ENCODE data around the gene RNF111.

RNF111 gene

DNA sequence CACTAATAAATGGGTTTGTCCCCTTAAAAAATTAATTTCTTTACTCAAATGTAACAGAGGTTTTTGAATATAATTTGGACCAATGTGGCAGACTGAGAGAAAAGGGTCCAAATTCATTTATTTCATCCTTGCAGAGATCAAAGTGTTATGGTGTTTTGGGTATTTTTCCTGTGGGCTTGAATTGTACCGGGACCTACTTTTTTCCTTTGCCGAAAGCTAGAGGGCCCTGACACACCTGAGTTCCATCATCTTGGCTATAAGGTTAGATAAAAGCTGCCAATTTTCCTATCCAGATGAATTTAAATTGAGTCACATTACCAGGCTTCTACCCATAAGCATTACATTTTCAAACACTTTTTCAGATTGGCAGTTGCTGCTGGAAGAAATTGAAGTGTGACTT lies 118.4 kb downstream of the RNF111 start:
- Histone ChIP-seq H3K27ac (peak overlapping the region; percentile 75; the same call in 1 of the 2 replicates), H3K79me2 (ENCODE audit: insufficient read depth, low read depth) (peaks cover 25% of the 10 kb centered on the region)
- TF ChIP-seq, protein P1, sequence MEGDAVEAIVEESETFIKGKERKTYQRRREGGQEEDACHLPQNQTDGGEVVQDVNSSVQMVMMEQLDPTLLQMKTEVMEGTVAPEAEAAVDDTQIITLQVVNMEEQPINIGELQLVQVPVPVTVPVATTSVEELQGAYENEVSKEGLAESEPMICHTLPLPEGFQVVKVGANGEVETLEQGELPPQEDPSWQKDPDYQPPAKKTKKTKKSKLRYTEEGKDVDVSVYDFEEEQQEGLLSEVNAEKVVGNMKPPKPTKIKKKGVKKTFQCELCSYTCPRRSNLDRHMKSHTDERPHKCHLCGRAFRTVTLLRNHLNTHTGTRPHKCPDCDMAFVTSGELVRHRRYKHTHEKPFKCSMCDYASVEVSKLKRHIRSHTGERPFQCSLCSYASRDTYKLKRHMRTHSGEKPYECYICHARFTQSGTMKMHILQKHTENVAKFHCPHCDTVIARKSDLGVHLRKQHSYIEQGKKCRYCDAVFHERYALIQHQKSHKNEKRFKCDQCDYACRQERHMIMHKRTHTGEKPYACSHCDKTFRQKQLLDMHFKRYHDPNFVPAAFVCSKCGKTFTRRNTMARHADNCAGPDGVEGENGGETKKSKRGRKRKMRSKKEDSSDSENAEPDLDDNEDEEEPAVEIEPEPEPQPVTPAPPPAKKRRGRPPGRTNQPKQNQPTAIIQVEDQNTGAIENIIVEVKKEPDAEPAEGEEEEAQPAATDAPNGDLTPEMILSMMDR (conservative IDR thresholded peaks at IDR 0.05; ENCODE audit: low read depth, low read length), result no peak

GRCh38 chr15:59111251-59111650 lies 123.8 kb downstream of the RNF111 start:
- Histone ChIP-seq H3K27ac (no peak overlapping the region), H4K20me1 (ENCODE audit: insufficient read depth) (no peaks in the 10 kb centered on the region), H3K27me3 (ENCODE audit: insufficient read depth, low read depth) (no peaks in the 10 kb centered on the region), H3K36me3 (ENCODE audit: insufficient read depth) (peaks cover 3% of the 10 kb centered on the region; the same call in 1 of the 2 replicates), H2AFZ (ENCODE audit: low read depth) (no peak overlapping the region), H3K4me1 (ENCODE audit: low read depth, poor library complexity, severe bottlenecking) (peaks cover 9% of the 10 kb centered on the region), H3K4me2 (no peak overlapping the region), H3K9ac (no peak overlapping the region), H3K4me3 (IDR thresholded peaks at IDR 0.05; ENCODE audit: insufficient read depth, low read depth, low read length) (no peak overlapping the region), H3K79me2 (ENCODE audit: insufficient read depth, low read depth) (peaks cover 14% of the 10 kb centered on the region; the same call in 1 of the 2 replicates)
- TF ChIP-seq, protein P1 (conservative IDR thresholded peaks at IDR 0.05; ENCODE audit: low read depth, low read length), result no peak

More for the DNA sequence above, 118.4 kb downstream of the RNF111 start:
- Histone ChIP-seq H3K4me2 (peak overlapping the region; percentile 84), H4K20me1 (ENCODE audit: insufficient read depth) (no peaks in the 10 kb centered on the region), H3K36me3 (ENCODE audit: insufficient read depth) (no peaks in the 10 kb centered on the region), H3K4me3 (IDR thresholded peaks at IDR 0.05; ENCODE audit: insufficient read depth, low read depth, low read length) (no peak overlapping the region), H3K9ac (peak overlapping the region; percentile 85), H3K4me1 (ENCODE audit: low read depth, poor library complexity, severe bottlenecking) (peaks cover 18% of the 10 kb centered on the region), H3K27me3 (ENCODE audit: insufficient read depth, low read depth) (no peaks in the 10 kb centered on the region), H2AFZ (ENCODE audit: low read depth) (peak overlapping the region; percentile 92)

DNA sequence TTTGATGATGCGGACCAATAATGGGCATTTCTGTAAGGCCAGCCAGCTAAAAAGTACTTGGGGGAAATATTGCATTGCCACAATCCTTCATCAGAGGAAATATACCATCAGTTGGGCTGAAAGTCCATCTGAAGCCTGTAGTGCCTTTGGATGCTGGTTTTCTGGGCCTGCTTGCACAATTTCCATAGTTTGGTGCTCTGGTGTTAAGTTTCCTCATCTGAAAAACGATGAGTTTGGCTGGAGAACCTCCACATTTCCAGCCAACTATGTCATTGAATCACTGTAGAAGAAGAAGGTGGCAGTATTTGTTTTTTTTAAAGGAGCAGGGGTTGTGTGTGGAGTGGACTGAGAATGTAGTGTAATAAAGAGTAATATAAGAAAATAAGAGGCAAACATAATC lies 127.6 kb downstream of the RNF111 start:
- Histone ChIP-seq H3K9ac (no peak overlapping the region), H3K27me3 (ENCODE audit: insufficient read depth, low read depth) (no peaks in the 10 kb centered on the region), H3K79me2 (ENCODE audit: insufficient read depth, low read depth) (no peaks in the 10 kb centered on the region), H3K4me3 (IDR thresholded peaks at IDR 0.05; ENCODE audit: insufficient read depth, low read depth, low read length) (no peak overlapping the region), H2AFZ (ENCODE audit: low read depth) (no peak overlapping the region), H4K20me1 (ENCODE audit: insufficient read depth) (no peaks in the 10 kb centered on the region), H3K36me3 (ENCODE audit: insufficient read depth) (peaks cover 13% of the 10 kb centered on the region; the same call in 1 of the 2 replicates), H3K27ac (no peak overlapping the region), H3K4me1 (ENCODE audit: low read depth, poor library complexity, severe bottlenecking) (no peaks in the 10 kb centered on the region), H3K4me2 (no peak overlapping the region)
- TF ChIP-seq, protein P1 (conservative IDR thresholded peaks at IDR 0.05; ENCODE audit: low read depth, low read length), result no peak

GRCh38 chr15:59116141-59116540 lies 128.7 kb downstream of the RNF111 start:
- Histone ChIP-seq H3K36me3 (ENCODE audit: insufficient read depth) (peaks cover 13% of the 10 kb centered on the region; the same call in 1 of the 2 replicates), H3K27ac (no peak overlapping the region), H3K79me2 (ENCODE audit: insufficient read depth, low read depth) (no peaks in the 10 kb centered on the region), H3K4me1 (ENCODE audit: low read depth, poor library complexity, severe bottlenecking) (no peaks in the 10 kb centered on the region), H3K4me2 (no peak overlapping the region), H4K20me1 (ENCODE audit: insufficient read depth) (no peaks in the 10 kb centered on the region), H3K4me3 (IDR thresholded peaks at IDR 0.05; ENCODE audit: insufficient read depth, low read depth, low read length) (no peak overlapping the region), H2AFZ (ENCODE audit: low read depth) (no peak overlapping the region), H3K9ac (no peak overlapping the region), H3K27me3 (ENCODE audit: insufficient read depth, low read depth) (no peaks in the 10 kb centered on the region)
- TF ChIP-seq, protein P1 (conservative IDR thresholded peaks at IDR 0.05; ENCODE audit: low read depth, low read length), result no peak

All from KMS-11 (cell line).